ENCODE measurements around the gene SLC9A8. TPM values are rescaled to one million over a fixed set of nuclear protein-coding genes. Genes with fewer than 3 reads are reported as not detected.

SLC9A8 gene
- total and polyA plus RNA-seq, 9 of the 15 experiments (the other 6 are each of a cell fraction or from before 2014, with no cell fraction given) = 0.56 to 9.7 (median 5.0) TPM

- TF ChIP-seq MAFF (IDR thresholded peaks at IDR 0.05; ENCODE audit: low read length) = peak; percentile 15; the same call in 1 of the 2 replicates
- TF ChIP-seq C11orf30 (IDR thresholded peaks at IDR 0.05; ENCODE audit: low read depth) = peak; percentile 85
- TF ChIP-seq THRA (IDR thresholded peaks at IDR 0.05) = no peak
- peak; percentile 60 for TF ChIP-seq SMARCA4 (IDR thresholded peaks at IDR 0.05)
- TF ChIP-seq ZNF316 (IDR thresholded peaks at IDR 0.05) = peak; percentile 84
- TF ChIP-seq NR2F6 (CRISPR knock-in tag; IDR thresholded peaks at IDR 0.05) = no peak
- TF ChIP-seq RBM15 (IDR thresholded peaks at IDR 0.05; ENCODE audit: insufficient read depth, low read length) = no peak
- peak; percentile 82 for TF ChIP-seq DPF2 (IDR thresholded peaks at IDR 0.05)
- peak; percentile 79 for TF ChIP-seq FOSL1 (tag; conservative IDR thresholded peaks at IDR 0.05)
- peak; percentile 66; the same call in 1 of the 2 replicates for TF ChIP-seq ZEB2 (IDR thresholded peaks at IDR 0.05)
- no peak for TF ChIP-seq ARNT (IDR thresholded peaks at IDR 0.05)
- TF ChIP-seq ARHGAP35 (IDR thresholded peaks at IDR 0.05; ENCODE audit: partially characterized antibody) = no peak
- peak; percentile 90 for TF ChIP-seq NFE2 (IDR thresholded peaks at IDR 0.05; ENCODE audit: low read depth)
These were observed 56.3 kb downstream of the SLC9A8 start (continued) for GRCh38 chr20:49868964-49869363.

- DNase-seq (ENCODE audit: extremely low read depth in 1 of 4, low spot score in 3 of 4) = no peak
- no peak for ATAC-seq
- TF ChIP-seq MYBL2 (IDR thresholded peaks at IDR 0.05; ENCODE audit: low read depth) (no peak), MYBL2 (CRISPR knock-in tag; IDR thresholded peaks at IDR 0.05; ENCODE audit: borderline replicate concordance) (no peak), ZNF12 (CRISPR knock-in tag; IDR thresholded peaks at IDR 0.05) (no peak), MNT (conservative IDR thresholded peaks at IDR 0.05) (no peak), ARID3A (IDR thresholded peaks at IDR 0.05; ENCODE audit: borderline replicate concordance, low read depth, low read length) (no peak), HOXB6 (CRISPR knock-in tag; IDR thresholded peaks at IDR 0.05; ENCODE audit: borderline replicate concordance) (no peak)
These were observed 57.6 kb downstream of the SLC9A8 start for GRCh38 chr20:49870261-49870660.

More at GRCh38 chr20:49870261-49870660, 57.6 kb downstream of the SLC9A8 start:
- CTCF ChIA-PET (ENCODE audit: low intra/inter-chr PET ratio) = no interaction called here
- H3K4me3 ChIP-seq = no peak overlapping the region
- H2AFZ ChIP-seq (ENCODE audit: low read depth, low read length) = no peak overlapping the region
- H3K4me1 ChIP-seq (replicated peaks in 1 of 2; ENCODE audit: control insufficient read depth in 2 of 2, insufficient read depth in 2 of 2, low read length in 2 of 2) = peaks cover 6 to 20% of the 10 kb centered on the region in 2 experiments; a peak in 4 of 5 replicates
- H3K27ac ChIP-seq (ENCODE audit: extremely low read depth, low read depth, low read length) = no peak overlapping the region
- 86% methylated on average over 5 of the region's 5 CpGs for WGBS (ENCODE audit: insufficient coverage, low coverage, missing lambda C conversion rate)
- no peak overlapping the region for H3K4me2 ChIP-seq (ENCODE audit: insufficient read depth, low read length)
- H3K9ac ChIP-seq (ENCODE audit: insufficient read depth in 1 of 2, low read depth in 2 of 2, low read length in 2 of 2) = no peak overlapping the region
- H3K9me3 ChIP-seq (replicated peaks; ENCODE audit: control insufficient read depth, insufficient read depth, low read depth, low read length) = no peaks in the 10 kb centered on the region
- no peak for FAIRE-seq
- POLR2A ChIA-PET = no interaction called here
- no peaks in the 10 kb centered on the region for H3K27me3 ChIP-seq (ENCODE audit: control insufficient read depth in 2 of 2, insufficient read depth in 2 of 2, low read length in 2 of 2)
- in situ Hi-C loops (cut with MboI) = no loop called here
- no peaks in the 10 kb centered on the region for H3K9me1 ChIP-seq (ENCODE audit: control insufficient read depth, insufficient read depth, low read length)
- no peaks in the 10 kb centered on the region for H4K20me1 ChIP-seq (replicated peaks; ENCODE audit: control insufficient read depth, insufficient read depth, low read length)
- peaks cover 12% of the 10 kb centered on the region; the same call in 1 of the 3 replicates for H3K36me3 ChIP-seq (ENCODE audit: control insufficient read depth, insufficient read depth, low read length)
- no TSS peak for BruUV-seq (replicated peaks)
- H3K79me2 ChIP-seq (ENCODE audit: control insufficient read depth, insufficient read depth, low read length) = no peaks in the 10 kb centered on the region
- intact Hi-C loops (cut with micrococcal nuclease) = no loop called here

All from K562 (cell line).